Measurements from ENCODE around the gene ADM5.
"Not testable (repeated sequence)": the region's sequence is repeated elsewhere in the genome, so short reads cannot be mapped to it uniquely, and the experiment has no call there.

The ADM5 gene

GRCh38 chr19:49690656-49691242, 1.4 kb downstream of the ADM5 start, which contains the start of gene CPT1C:
Gene CPT1C (plus strand): TSS chr19:49691116. CDS start chr19:49692253, 1,137 bp downstream.
- DNase-seq, result no peak
- in situ Hi-C loops (cut with HindIII; ENCODE audit: low pct_ligation_motif_present, low pct_unique_long_range_greater_than_20kb, low sequenced_read_pairs), result no loop called here

- in situ Hi-C loops (cut with HindIII; ENCODE audit: low pct_ligation_motif_present, low pct_unique_long_range_greater_than_20kb, low sequenced_read_pairs), result no loop called here
- no peak for DNase-seq
Measured at GRCh38 chr19:49691243-49692146, 2.1 kb downstream of the ADM5 start.

- in situ Hi-C loops (cut with HindIII; ENCODE audit: low pct_ligation_motif_present, low pct_unique_long_range_greater_than_20kb, low sequenced_read_pairs), result no loop called here
- no peak for DNase-seq
Measured at GRCh38 chr19:49692147-49692506, 2.7 kb downstream of the ADM5 start.

GRCh38 chr19:49696115-49696514, 6.7 kb downstream of the ADM5 start:
- in situ Hi-C loops (cut with HindIII; ENCODE audit: low pct_ligation_motif_present, low pct_unique_long_range_greater_than_20kb, low sequenced_read_pairs), result no loop called here
- DNase-seq, result no peak

GRCh38 chr19:49696865-49697264, 7.5 kb downstream of the ADM5 start:
- DNase-seq, result no peak
- in situ Hi-C loops (cut with HindIII; ENCODE audit: low pct_ligation_motif_present, low pct_unique_long_range_greater_than_20kb, low sequenced_read_pairs), result no loop called here

GRCh38 chr19:49699364-49699763, 10.0 kb downstream of the ADM5 start:
- in situ Hi-C loops (cut with HindIII; ENCODE audit: low pct_ligation_motif_present, low pct_unique_long_range_greater_than_20kb, low sequenced_read_pairs), result no loop called here
- DNase-seq, result no peak

- no peak for DNase-seq
- in situ Hi-C loops (cut with HindIII; ENCODE audit: low pct_ligation_motif_present, low pct_unique_long_range_greater_than_20kb, low sequenced_read_pairs), result no loop called here
Measured at GRCh38 chr19:49700563-49700962, 11.2 kb downstream of the ADM5 start.

GRCh38 chr19:49701271-49701786, 11.9 kb downstream of the ADM5 start:
- no peak for DNase-seq
- in situ Hi-C loops (cut with HindIII; ENCODE audit: low pct_ligation_motif_present, low pct_unique_long_range_greater_than_20kb, low sequenced_read_pairs), result no loop called here

- in situ Hi-C loops (cut with HindIII; ENCODE audit: low pct_ligation_motif_present, low pct_unique_long_range_greater_than_20kb, low sequenced_read_pairs), result no loop called here
- DNase-seq, result no peak
Measured at GRCh38 chr19:49704888-49705642, 15.7 kb downstream of the ADM5 start.

GRCh38 chr19:49705919-49706318, 16.5 kb downstream of the ADM5 start:
- in situ Hi-C loops (cut with HindIII; ENCODE audit: low pct_ligation_motif_present, low pct_unique_long_range_greater_than_20kb, low sequenced_read_pairs), result no loop called here
- no peak for DNase-seq

GRCh38 chr19:49710372-49710951, 21.1 kb downstream of the ADM5 start:
- in situ Hi-C loops (cut with HindIII; ENCODE audit: low pct_ligation_motif_present, low pct_unique_long_range_greater_than_20kb, low sequenced_read_pairs), result no loop called here
- no peak for DNase-seq

- DNase-seq, result no peak
Measured at GRCh38 chr19:49712397-49712859, 23.0 kb downstream of the ADM5 start.

GRCh38 chr19:49713236-49713845, 23.9 kb downstream of the ADM5 start:
- in situ Hi-C loops (cut with HindIII; ENCODE audit: low pct_ligation_motif_present, low pct_unique_long_range_greater_than_20kb, low sequenced_read_pairs), result no loop called here
- no peak for DNase-seq

More at GRCh38 chr19:49712397-49712859, 23.0 kb downstream of the ADM5 start:
- in situ Hi-C loops (cut with HindIII; ENCODE audit: low pct_ligation_motif_present, low pct_unique_long_range_greater_than_20kb, low sequenced_read_pairs), result no loop called here

- DNase-seq, result no peak
- in situ Hi-C loops (cut with HindIII; ENCODE audit: low pct_ligation_motif_present, low pct_unique_long_range_greater_than_20kb, low sequenced_read_pairs), result no loop called here
Measured at GRCh38 chr19:49716154-49716553, 26.8 kb downstream of the ADM5 start.

GRCh38 chr19:49718511-49718910, 29.1 kb downstream of the ADM5 start:
- no peak for DNase-seq
- in situ Hi-C loops (cut with HindIII; ENCODE audit: low pct_ligation_motif_present, low pct_unique_long_range_greater_than_20kb, low sequenced_read_pairs), result no loop called here

- in situ Hi-C loops (cut with HindIII; ENCODE audit: low pct_ligation_motif_present, low pct_unique_long_range_greater_than_20kb, low sequenced_read_pairs), result no loop called here
- no peak for DNase-seq
Measured at GRCh38 chr19:49718991-49719390, 29.6 kb downstream of the ADM5 start.

GRCh38 chr19:49719420-49719819, 30.0 kb downstream of the ADM5 start:
- DNase-seq; in situ Hi-C loops (cut with HindIII; ENCODE audit: low pct_ligation_motif_present, low pct_unique_long_range_greater_than_20kb, low sequenced_read_pairs): not testable (repeated sequence)
